ENCODE data around the gene ANKRD53.
"Not testable (repeated sequence)": the region's sequence is repeated elsewhere in the genome, so short reads cannot be mapped to it uniquely, and the experiment has no call there.

GRCh38 chr2:71023553-71024243 is 45.3 kb downstream of the ANKRD53 start:
- not testable (repeated sequence) for TF ChIP-seq FOXM1 (IDR thresholded peaks at IDR 0.05; ENCODE audit: low read depth); EP300 (IDR thresholded peaks at IDR 0.05; ENCODE audit: borderline replicate concordance in 1 of 2, low read depth in 1 of 2, low read length in 1 of 2); ELF1 (IDR thresholded peaks at IDR 0.05); CHD2 (IDR thresholded peaks at IDR 0.05; ENCODE audit: low read length, partially characterized antibody); USF2 (IDR thresholded peaks at IDR 0.05; ENCODE audit: borderline replicate concordance, low read depth, low read length); YY1 (IDR thresholded peaks at IDR 0.05; ENCODE audit: low read depth); NFIC (IDR thresholded peaks at IDR 0.05; ENCODE audit: borderline replicate concordance); TCF12 (IDR thresholded peaks at IDR 0.05)
- TF ChIP-seq, protein P1, sequence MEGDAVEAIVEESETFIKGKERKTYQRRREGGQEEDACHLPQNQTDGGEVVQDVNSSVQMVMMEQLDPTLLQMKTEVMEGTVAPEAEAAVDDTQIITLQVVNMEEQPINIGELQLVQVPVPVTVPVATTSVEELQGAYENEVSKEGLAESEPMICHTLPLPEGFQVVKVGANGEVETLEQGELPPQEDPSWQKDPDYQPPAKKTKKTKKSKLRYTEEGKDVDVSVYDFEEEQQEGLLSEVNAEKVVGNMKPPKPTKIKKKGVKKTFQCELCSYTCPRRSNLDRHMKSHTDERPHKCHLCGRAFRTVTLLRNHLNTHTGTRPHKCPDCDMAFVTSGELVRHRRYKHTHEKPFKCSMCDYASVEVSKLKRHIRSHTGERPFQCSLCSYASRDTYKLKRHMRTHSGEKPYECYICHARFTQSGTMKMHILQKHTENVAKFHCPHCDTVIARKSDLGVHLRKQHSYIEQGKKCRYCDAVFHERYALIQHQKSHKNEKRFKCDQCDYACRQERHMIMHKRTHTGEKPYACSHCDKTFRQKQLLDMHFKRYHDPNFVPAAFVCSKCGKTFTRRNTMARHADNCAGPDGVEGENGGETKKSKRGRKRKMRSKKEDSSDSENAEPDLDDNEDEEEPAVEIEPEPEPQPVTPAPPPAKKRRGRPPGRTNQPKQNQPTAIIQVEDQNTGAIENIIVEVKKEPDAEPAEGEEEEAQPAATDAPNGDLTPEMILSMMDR (IDR thresholded peaks at IDR 0.05), result not testable (repeated sequence)
